Amniotic stem cell (primary cell): ENCODE measurements around the gene IFRD2.
"Not testable (repeated sequence)": the region's sequence is repeated elsewhere in the genome, so short reads cannot be mapped to it uniquely, and the experiment has no call there.

Experiments
- DNase-seq: peaks from one replicate; lab custom pipeline; 2025; lab: John Stamatoyannopoulos, UW

Gene IFRD2

GRCh38 chr3:50324351-50325112 is 32.3 kb upstream of the IFRD2 start:
- peak; percentile 37 for DNase-seq

DNA sequence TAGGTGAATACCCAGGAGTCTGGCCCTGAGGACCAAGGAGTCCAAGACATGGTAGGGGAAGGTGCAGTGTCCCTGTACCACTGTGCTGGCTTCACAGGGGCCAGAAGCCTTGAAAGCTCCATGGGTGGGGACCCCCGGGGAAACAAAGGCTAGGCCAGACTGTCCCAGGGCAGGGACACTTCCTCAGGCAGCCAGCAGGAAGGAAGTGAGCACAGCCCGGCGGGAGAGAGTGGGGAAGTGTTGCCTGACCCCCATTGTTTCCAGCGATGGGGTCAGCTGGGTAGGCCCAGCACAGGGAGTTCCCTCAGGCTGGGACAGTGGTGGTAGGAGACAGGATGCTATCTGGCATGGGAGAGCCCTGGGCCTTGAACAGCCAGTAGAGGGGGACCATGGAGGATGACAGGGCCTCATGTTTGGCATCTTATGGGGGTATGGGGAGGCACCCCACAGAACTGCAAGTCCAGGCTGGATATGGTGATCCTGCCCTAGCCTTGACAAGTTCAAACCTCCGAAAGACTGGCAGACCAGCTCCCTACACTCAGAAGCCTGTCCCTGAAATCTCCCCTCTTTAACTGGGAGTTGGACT is 31.5 kb upstream of the IFRD2 start:
- DNase-seq, result no peak

DNA sequence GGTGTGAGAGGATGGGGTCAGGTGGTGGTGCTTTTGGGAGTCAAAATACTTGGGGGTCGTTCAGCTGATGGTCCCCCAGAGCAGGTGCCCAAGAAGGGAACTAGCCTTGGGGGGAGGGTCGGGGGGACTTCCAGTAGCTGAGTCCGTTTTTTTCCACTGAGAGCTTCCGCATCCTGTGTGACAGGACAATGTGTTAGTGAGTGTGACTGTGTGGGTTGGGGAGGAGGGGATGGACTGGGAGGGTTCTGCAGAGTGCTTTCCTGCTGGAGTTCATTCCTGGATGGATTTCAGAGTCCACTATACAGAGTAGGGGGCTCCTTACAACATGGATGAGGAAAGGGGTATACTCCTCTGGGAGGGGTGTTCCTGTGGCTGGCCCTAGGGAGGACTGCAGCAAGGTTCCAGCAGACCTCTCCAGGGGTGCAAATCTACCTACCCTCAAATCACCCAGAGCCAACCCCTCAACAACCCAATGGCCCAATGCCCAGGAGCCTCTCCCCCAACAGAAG is 30.9 kb upstream of the IFRD2 start:
- DNase-seq, result no peak

GRCh38 chr3:50322386-50323091 is 30.3 kb upstream of the IFRD2 start, which contains the start of gene HYAL2:
TSS of gene HYAL2 (minus strand) at chr3:50322745. CDS start at chr3:50320489, 2,256 bp downstream.
- no peak for DNase-seq

DNA sequence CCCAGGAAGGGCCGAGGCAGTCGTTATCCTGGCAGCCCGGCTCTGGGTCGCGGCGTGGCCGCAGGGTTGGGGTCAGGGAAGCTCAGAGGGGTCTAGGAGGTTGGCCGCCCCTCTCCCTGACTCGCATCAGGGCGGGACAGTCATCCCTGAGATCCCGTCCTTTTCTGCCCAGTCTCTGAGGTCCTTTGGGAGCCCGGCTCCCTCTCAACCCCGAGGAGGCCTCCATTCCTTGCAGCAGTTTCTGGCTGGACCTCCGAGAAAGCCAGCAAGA is 29.8 kb upstream of the IFRD2 start:
- DNase-seq, result no peak

GRCh38 chr3:50321336-50322114 is 29.3 kb upstream of the IFRD2 start:
- DNase-seq, result peak; percentile 81

DNA sequence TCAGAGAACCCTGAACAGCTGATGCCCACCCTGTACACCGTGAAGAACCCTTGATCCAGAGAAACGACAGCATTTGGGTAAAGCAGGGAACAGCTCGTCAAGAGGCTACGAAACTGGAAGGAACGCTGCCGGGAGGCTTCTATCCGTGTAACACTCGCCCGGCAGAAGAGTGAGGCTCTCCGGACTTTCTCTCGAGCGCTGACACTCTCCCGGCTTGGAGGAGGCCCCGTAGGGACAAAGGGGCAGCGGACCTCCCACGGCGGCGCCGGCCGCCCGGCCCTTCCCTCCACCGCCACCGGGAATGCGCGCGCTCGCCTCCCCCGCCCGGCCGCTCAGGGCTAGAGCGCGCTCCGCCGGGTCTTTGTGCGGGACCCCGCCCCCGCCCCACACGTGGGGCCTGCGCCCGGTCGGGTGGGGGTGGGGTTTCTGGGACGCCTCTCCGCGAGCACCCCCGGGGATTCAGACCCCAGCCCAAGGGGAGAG is 28.7 kb upstream of the IFRD2 start:
- peak; percentile 14 for DNase-seq

DNA sequence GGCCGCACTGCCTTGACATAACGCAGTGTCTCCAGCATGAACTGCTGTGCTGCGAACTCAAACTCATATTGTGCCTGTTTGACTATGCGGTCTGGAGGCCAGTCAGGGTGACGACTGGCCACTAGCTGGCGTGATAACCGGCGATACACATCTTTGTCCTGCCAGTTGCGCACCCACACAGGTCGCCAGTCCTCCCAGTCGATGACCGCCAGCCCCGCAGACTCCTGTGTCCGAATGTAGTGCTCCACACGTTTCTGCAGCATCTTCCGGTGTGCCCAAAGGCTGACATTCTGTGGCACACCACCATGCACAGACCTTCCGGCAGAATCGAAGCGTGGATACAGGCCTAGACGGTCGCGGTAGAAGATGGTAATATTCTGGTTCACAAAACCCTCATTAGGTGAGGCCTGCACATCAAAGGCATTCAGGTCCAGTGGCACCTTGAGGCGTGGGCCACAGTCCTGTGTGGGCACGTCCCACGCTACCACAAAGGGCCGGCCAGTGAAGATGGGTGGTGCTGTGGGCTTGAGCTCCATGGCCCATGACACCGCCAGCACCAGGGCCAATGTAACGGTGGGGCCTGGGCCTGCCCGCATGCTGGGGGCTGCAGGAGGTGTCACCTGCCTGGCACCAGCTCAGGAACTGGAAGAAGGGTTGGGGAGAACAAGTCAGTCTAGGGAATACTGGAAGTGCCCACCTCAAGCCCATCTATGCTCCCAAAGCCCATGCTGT is 27.8 kb upstream of the IFRD2 start:
- no peak for DNase-seq

- DNase-seq, result no peak
Measured at GRCh38 chr3:50319181-50319893, 27.1 kb upstream of the IFRD2 start.

GRCh38 chr3:50318615-50319014 is 26.4 kb upstream of the IFRD2 start:
- DNase-seq, result no peak

GRCh38 chr3:50318163-50318562 is 25.9 kb upstream of the IFRD2 start:
- DNase-seq, result no peak

DNA sequence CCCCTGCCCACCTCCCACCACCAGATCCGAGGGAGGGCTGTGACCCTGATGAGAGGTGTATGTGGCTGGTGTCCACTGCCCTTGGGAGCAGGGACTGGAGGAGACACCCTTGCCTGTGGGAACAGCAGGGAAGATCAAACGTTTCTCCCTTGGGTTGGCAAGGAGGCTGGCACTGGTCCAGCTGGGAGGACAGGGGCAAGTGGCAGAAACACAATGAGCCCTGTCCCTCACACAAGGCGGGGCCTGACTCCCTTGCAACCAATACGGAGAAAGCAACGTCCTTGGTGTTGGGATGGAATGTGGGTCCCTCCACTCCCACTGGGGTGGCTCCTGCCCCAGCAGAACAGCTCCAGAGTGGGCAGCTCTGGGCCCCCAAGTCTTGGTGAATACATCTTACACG is 25.1 kb upstream of the IFRD2 start:
- no peak for DNase-seq

- DNase-seq, result no peak
Measured at GRCh38 chr3:50316657-50317242, 24.5 kb upstream of the IFRD2 start.

DNA sequence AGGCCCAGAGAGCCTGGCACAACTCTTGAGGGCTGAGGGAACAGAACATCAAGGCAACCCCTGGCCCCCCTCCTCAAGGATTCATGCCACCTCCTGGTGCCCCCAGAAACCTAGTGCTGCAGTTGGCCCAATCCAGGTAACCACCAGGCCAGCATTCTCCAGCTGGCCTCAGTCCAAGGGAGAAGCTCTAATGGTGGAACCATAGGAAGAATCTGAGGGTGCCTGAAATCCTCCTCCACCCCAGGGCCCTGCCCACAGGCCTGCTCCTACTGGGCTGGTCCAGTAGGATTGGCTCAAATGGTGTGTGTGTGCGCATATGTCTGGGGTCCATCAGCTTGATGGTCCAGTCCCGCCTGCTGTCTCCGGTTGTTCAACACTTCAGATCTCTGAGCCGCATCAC is 22.6 kb upstream of the IFRD2 start:
- DNase-seq, result no peak

DNA sequence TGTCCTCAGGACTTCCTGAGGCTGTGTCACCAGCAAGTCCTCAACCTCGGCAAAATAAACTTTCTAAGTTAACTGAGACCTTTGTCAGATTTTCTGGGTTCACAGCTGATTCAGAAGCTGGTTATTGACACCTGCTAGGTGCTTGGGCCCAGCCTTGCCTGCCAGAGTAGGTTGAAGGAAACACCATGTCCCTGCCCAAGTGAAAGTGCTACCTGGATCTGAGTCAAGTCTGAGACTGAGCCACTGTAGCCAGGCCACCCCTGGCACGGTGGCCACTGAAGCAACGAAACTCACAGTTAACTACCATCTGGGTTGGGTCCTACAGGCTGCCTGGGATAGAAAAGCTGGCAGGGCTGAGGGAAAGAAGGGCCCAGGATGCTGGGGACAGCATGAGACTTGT is 22.1 kb upstream of the IFRD2 start:
- no peak for DNase-seq

DNA sequence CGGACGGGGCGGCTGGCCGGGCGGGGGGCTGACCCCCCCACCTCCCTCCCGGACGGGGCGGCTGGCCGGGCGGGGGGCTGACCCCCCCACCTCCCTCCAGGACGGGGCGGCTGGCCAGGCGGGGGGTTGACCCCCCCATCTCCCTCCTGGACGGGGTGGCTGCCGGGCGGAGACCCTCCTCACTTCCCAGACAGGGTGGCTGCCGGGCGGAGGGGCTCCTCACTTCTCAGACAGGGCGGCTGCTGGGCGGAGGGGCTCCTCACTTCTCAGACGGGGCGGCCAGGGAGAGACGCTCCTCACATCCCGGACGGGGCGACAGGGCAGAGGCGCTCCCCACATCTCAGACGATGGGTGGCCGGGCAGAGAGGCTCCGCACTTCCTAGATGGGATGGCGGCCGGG is 19.8 kb upstream of the IFRD2 start:
- not testable (repeated sequence) for DNase-seq

GRCh38 chr3:50304601-50305000 is 12.4 kb upstream of the IFRD2 start:
- no peak for DNase-seq

DNA sequence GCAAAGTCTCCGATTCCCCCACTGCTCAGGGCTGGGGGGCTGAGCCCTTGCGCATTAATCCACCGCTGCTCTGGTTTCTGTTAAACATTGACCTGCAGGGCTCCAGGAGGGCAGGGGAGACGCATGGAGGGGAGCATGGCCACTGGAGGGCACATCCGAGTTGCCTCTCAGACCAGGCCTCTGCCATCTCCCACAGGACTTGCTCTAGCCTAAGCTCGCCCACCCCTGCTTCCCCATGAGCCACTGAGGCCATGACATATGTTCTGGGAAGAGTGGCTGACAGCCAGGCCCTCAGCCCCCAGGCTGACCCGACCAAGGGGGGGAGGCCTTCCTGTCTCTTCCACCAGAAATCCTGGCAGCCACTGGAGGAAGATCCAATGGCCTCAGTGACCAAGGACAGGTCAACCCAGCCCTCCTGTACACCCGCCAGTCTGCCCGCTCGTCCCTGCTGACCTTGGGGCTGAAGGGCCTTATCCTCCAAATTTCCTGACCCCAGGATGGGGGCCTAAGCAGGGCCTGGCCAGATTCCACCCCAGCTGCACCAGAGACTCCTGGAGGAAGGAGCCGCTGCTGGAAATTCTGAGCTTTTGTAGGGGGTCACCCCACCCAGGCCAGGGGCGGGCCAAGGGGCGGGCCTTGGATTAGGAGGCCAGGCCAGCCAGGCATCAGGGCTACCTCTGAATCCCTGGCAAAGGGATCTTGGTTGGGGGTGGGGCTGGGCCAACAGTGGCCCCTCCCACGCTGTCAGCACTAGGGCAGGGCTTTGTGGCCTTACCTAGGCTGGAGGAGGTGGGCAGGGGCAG is 11.0 kb upstream of the IFRD2 start, which contains the start of gene HYAL1:
HYAL1 (minus strand) TSS at position 562 of the 803 bp plus-strand sequence. CDS start 618 bp downstream, outside the sequence.
- DNase-seq, result no peak
